ENCODE data around the gene KCND2.

KCND2 gene

GRCh38 chr7:120733143-120733542 is 460.2 kb downstream of the KCND2 start:
- H3K9me2 ChIP-seq (replicated peaks; ENCODE audit: control insufficient read depth, low read length) = no peaks in the 10 kb centered on the region
- 0 out of 2 replicates have a peak, but pooled peaks cover 5% of the 10 kb centered on the region for H3K4me1 ChIP-seq (ENCODE audit: control insufficient read depth, low read length)
- no peaks in the 10 kb centered on the region for H4K20me1 ChIP-seq (ENCODE audit: control insufficient read depth, insufficient read depth, low read depth, low read length)
- no peaks in the 10 kb centered on the region for H3K36me3 ChIP-seq (ENCODE audit: control insufficient read depth, low read length)
- H3K4me2 ChIP-seq (ENCODE audit: low read length) = no peak overlapping the region
- no peaks in the 10 kb centered on the region for H3K79me2 ChIP-seq (ENCODE audit: control insufficient read depth, low read length)
- no peak overlapping the region for H3K27ac ChIP-seq (ENCODE audit: low read depth, low read length)
- peaks cover 7% of the 10 kb centered on the region; the same call in 1 of the 2 replicates for H3K27me3 ChIP-seq (ENCODE audit: control insufficient read depth, low read length)
- TF ChIP-seq EZH2phosphoT487 (IDR thresholded peaks at IDR 0.05; ENCODE audit: borderline replicate concordance, low read length) (no peak), CTCF (IDR thresholded peaks at IDR 0.05; ENCODE audit: low read depth, low read length, poor library complexity, severe bottlenecking) (no peak)
- no peaks in the 10 kb centered on the region for H3F3A ChIP-seq (ENCODE audit: control insufficient read depth, insufficient read depth)
- no peaks in the 10 kb centered on the region for H3K9me3 ChIP-seq (ENCODE audit: control insufficient read depth, insufficient read depth, low read length)
- no peak overlapping the region for H3K4me3 ChIP-seq (ENCODE audit: low read length)

- Histone ChIP-seq H3K9me2 (replicated peaks; ENCODE audit: control insufficient read depth, low read length) (no peaks in the 10 kb centered on the region), H3K4me2 (ENCODE audit: low read length) (no peak overlapping the region), H3K27ac (ENCODE audit: low read depth, low read length) (no peak overlapping the region), H3K27me3 (ENCODE audit: control insufficient read depth, low read length) (peaks cover 12% of the 10 kb centered on the region), H3K9me3 (ENCODE audit: control insufficient read depth, insufficient read depth, low read length) (no peaks in the 10 kb centered on the region), H3K79me2 (ENCODE audit: control insufficient read depth, low read length) (no peaks in the 10 kb centered on the region), H3K36me3 (ENCODE audit: control insufficient read depth, low read length) (no peaks in the 10 kb centered on the region), H3F3A (ENCODE audit: control insufficient read depth, insufficient read depth) (no peaks in the 10 kb centered on the region), H3K4me1 (ENCODE audit: control insufficient read depth, low read length) (0 out of 2 replicates have a peak, but pooled peaks cover 5% of the 10 kb centered on the region), H4K20me1 (ENCODE audit: control insufficient read depth, insufficient read depth, low read depth, low read length) (no peaks in the 10 kb centered on the region), H3K4me3 (ENCODE audit: low read length) (no peak overlapping the region)
- no peak for TF ChIP-seq EZH2phosphoT487 (IDR thresholded peaks at IDR 0.05; ENCODE audit: borderline replicate concordance, low read length)
- no peak for TF ChIP-seq CTCF (IDR thresholded peaks at IDR 0.05; ENCODE audit: low read depth, low read length, poor library complexity, severe bottlenecking)
These were observed 460.9 kb downstream of the KCND2 start for GRCh38 chr7:120733835-120734234.

- TF ChIP-seq CTCF (IDR thresholded peaks at IDR 0.05; ENCODE audit: low read depth, low read length, poor library complexity, severe bottlenecking) (no peak), EZH2phosphoT487 (IDR thresholded peaks at IDR 0.05; ENCODE audit: borderline replicate concordance, low read length) (no peak)
- H3K79me2 ChIP-seq (ENCODE audit: control insufficient read depth, low read length) = no peaks in the 10 kb centered on the region
- no peaks in the 10 kb centered on the region for H3K36me3 ChIP-seq (ENCODE audit: control insufficient read depth, low read length)
- no peak overlapping the region for H3K4me2 ChIP-seq (ENCODE audit: low read length)
- no peaks in the 10 kb centered on the region for H3K9me2 ChIP-seq (replicated peaks; ENCODE audit: control insufficient read depth, low read length)
- H3F3A ChIP-seq (ENCODE audit: control insufficient read depth, insufficient read depth) = no peaks in the 10 kb centered on the region
- no peaks in the 10 kb centered on the region for H3K9me3 ChIP-seq (ENCODE audit: control insufficient read depth, insufficient read depth, low read length)
- no peak overlapping the region for H3K4me3 ChIP-seq (ENCODE audit: low read length)
- peaks cover 8% of the 10 kb centered on the region for H3K27me3 ChIP-seq (ENCODE audit: control insufficient read depth, low read length)
- H4K20me1 ChIP-seq (ENCODE audit: control insufficient read depth, insufficient read depth, low read depth, low read length) = no peaks in the 10 kb centered on the region
- 0 out of 2 replicates have a peak, but pooled peaks cover 5% of the 10 kb centered on the region for H3K4me1 ChIP-seq (ENCODE audit: control insufficient read depth, low read length)
- no peak overlapping the region for H3K27ac ChIP-seq (ENCODE audit: low read depth, low read length)
These were observed 462.8 kb downstream of the KCND2 start for GRCh38 chr7:120735791-120736190.

Measured in DOHH2 (cell line).